Esophagus muscularis mucosa (tissue), 4 donors: Measurements from ENCODE around the gene GRWD1.

Experiments used
- CTCF ChIP-seq, 3 experiments: fragments of 200-600 bp in 2 of 3; fragments of 450-650 bp in 1 of 3; sonication (generic) in 2 of 3; IDR thresholded peaks; one replicate each; pipeline ENCODE4 v1.5.1; 2017 to 2019; ENCODE audit warnings: antibody characterized with exemption in 3 of 3, mild to moderate bottlenecking in 2 of 3, moderate library complexity in 1 of 3
- EP300 ChIP-seq: sonication (generic); formaldehyde crosslinking; IDR thresholded peaks from one replicate; pipeline ENCODE4 v1.6.1; 2017; ENCODE audit warnings: antibody characterized with exemption
- POLR2A ChIP-seq: fragments of 450-650 bp; IDR thresholded peaks from one replicate; pipeline ENCODE4 v1.6.1; 2017; ENCODE audit warnings: antibody characterized with exemption, moderate library complexity, mild to moderate bottlenecking, low read depth

- TF ChIP-seq CTCF (IDR thresholded peaks at IDR 0.05) (peak; percentile 95 to 99 (median 95)), EP300 (no peak), POLR2A (no peak)
Observed at GRCh38 chr19:48489608-48490216, 43.9 kb downstream of the GRWD1 start.
